Thyroid gland (tissue), 4 donors: Measurements from ENCODE around the gene NR4A1. TPM values are rescaled to one million over a fixed set of nuclear protein-coding genes. Genes with fewer than 3 reads are reported as not detected.

Experiments
- DNase-seq, 2 donors: peaks; one replicate each; pipeline ENCODE4 v3.0.0-alpha.2; 2019
- H3K27ac ChIP-seq, 3 donors: fragments of 200-600 bp; sonication (generic); 1 replicate in 2 of 3; 2 replicates in 1 of 3; pipeline ENCODE4 v1.5.1; 2016 to 2019; ENCODE audit warnings: mild to moderate bottlenecking in 1 of 3, moderate library complexity in 1 of 3
- H3K27me3 ChIP-seq: fragments of 200-600 bp; sonication (generic); one replicate; pipeline ENCODE4 v1.5.1; 2019
- H3K36me3 ChIP-seq, 2 donors: fragments of 200-600 bp; sonication (generic); one replicate each; pipeline ENCODE4 v1.5.1; 2016 to 2019
- H3K4me1 ChIP-seq, 2 donors: fragments of 200-600 bp; sonication (generic); one replicate each; pipeline ENCODE4 v1.5.1; 2017 to 2019
- H3K4me3 ChIP-seq, 3 donors: fragments of 200-600 bp; sonication (generic); replicated peaks in 1 of 3; 1 replicate in 2 of 3; 2 replicates in 1 of 3; pipeline ENCODE4 v1.5.1; 2016; ENCODE audit warnings: mild to moderate bottlenecking in 1 of 3
- H3K9me3 ChIP-seq: fragments of 200-600 bp; sonication (generic); one replicate; pipeline ENCODE4 v1.5.1; 2017
- CTCF ChIP-seq, 6 experiments: fragments of 200-600 bp in 3 of 6; fragments of 450-650 bp in 3 of 6; sonication (generic) in 3 of 6; IDR thresholded peaks; one replicate each; pipeline ENCODE4 v1.5.1; 2016 to 2019; ENCODE audit warnings: antibody characterized with exemption in 6 of 6, mild to moderate bottlenecking in 2 of 6, inconsistent platforms in 1 of 6, moderate library complexity in 1 of 6
- POLR2A ChIP-seq, 2 donors: fragments of 450-650 bp; IDR thresholded peaks; one replicate each; pipeline ENCODE4 v1.6.1; 2017; ENCODE audit warnings: antibody characterized with exemption in 2 of 2, mild to moderate bottlenecking in 2 of 2, moderate library complexity in 1 of 2
- WGBS, 2 donors: methylation state at CpG; one replicate each; pipeline ENCODE4 v1.1.5; 2017; 5-methylcytosine and 5-hydroxymethylcytosine counted together
- intact Hi-C: fragments of 100-400 bp; cut with DNase I; formaldehyde crosslinking; loops from one replicate; pipeline ENCODE4 v1.15.1; 2023
- total RNA-seq, 4 donors: library from RNA; depleted of rRNA; stranded (reverse); fragments of >200 nt; gene quantifications; one replicate each; pipeline ENCODE4 v1.2.3, GENCODE V29; 2016

NR4A1 gene
- total RNA-seq, 4 donors from 2014 or later = 46.3 to 156 (median 83.5) TPM

GRCh38 chr12:52007982-52008510, 43.2 kb upstream of the NR4A1 start:
- Histone ChIP-seq H3K4me1 (peaks cover 7 to 21% of the 10 kb centered on the region in 2 donors), H3K4me3 (peak overlapping the region in 1 of 3 donors; percentile 67), H3K9me3 (no peaks in the 10 kb centered on the region), H3K27me3 (no peaks in the 10 kb centered on the region), H3K36me3 (no peaks in the 10 kb centered on the region), H3K27ac (peak overlapping the region in 2 of 3 donors; percentile 78 to 80)
- 58 to 73% methylated on average over 5 of the region's 5 CpGs for WGBS, 2 donors
- intact Hi-C loops = no loop called here
- TF ChIP-seq CTCF (IDR thresholded peaks at IDR 0.05) (no peak), POLR2A (IDR thresholded peaks at IDR 0.05) (no peak)
- no peak for DNase-seq

GRCh38 chr12:52009081-52009751, 42.0 kb upstream of the NR4A1 start:
- Histone ChIP-seq H3K36me3 (no peaks in the 10 kb centered on the region), H3K4me1 (peaks cover 7 to 21% of the 10 kb centered on the region in 2 donors), H3K27me3 (no peaks in the 10 kb centered on the region), H3K4me3 (peak overlapping the region in 1 of 3 donors; percentile 67), H3K9me3 (no peaks in the 10 kb centered on the region), H3K27ac (peak overlapping the region; percentile 51 to 80 (median 78))
- WGBS, 2 donors = 69 to 78% methylated on average over 9 to 10 of the region's 10 CpGs
- no peak for DNase-seq
- intact Hi-C loops = no loop called here
- TF ChIP-seq POLR2A (IDR thresholded peaks at IDR 0.05) = no peak
- no peak for TF ChIP-seq CTCF (IDR thresholded peaks at IDR 0.05)

GRCh38 chr12:52010152-52010622, 41.1 kb upstream of the NR4A1 start:
- H3K4me3 ChIP-seq = peak overlapping the region in 1 of 3 donors; percentile 67

GRCh38 chr12:52010692-52011601, 40.3 kb upstream of the NR4A1 start:
- no peak for TF ChIP-seq POLR2A (IDR thresholded peaks at IDR 0.05)
- TF ChIP-seq CTCF (IDR thresholded peaks at IDR 0.05) = no peak
- H3K27ac ChIP-seq = peak overlapping the region in 2 of 3 donors; percentile 78 to 80
- H3K4me3 ChIP-seq = no peak overlapping the region
- WGBS, 2 donors = 62 to 64% methylated on average over 5 to 6 of the region's 8 CpGs
- H3K36me3 ChIP-seq = no peaks in the 10 kb centered on the region
- intact Hi-C loops = no loop called here
- no peaks in the 10 kb centered on the region for H3K9me3 ChIP-seq
- H3K4me1 ChIP-seq = peaks cover 7 to 20% of the 10 kb centered on the region in 2 donors
- DNase-seq = no peak
- no peaks in the 10 kb centered on the region for H3K27me3 ChIP-seq

More at GRCh38 chr12:52010152-52010622, 41.1 kb upstream of the NR4A1 start:
- H3K27me3 ChIP-seq = no peaks in the 10 kb centered on the region
- H3K4me1 ChIP-seq = peaks cover 7 to 21% of the 10 kb centered on the region in 2 donors
- intact Hi-C loops = no loop called here
- DNase-seq = peak; percentile 63 to 74
- TF ChIP-seq POLR2A (IDR thresholded peaks at IDR 0.05) = peak in 1 of 2 donors; percentile 17
- TF ChIP-seq CTCF (IDR thresholded peaks at IDR 0.05) = no peak
- H3K36me3 ChIP-seq = no peaks in the 10 kb centered on the region
- WGBS, 2 donors = 36 to 42% methylated on average over 7 to 10 of the region's 11 CpGs
- no peaks in the 10 kb centered on the region for H3K9me3 ChIP-seq
- peak overlapping the region; percentile 51 to 80 (median 78) for H3K27ac ChIP-seq
